PFSK-1 (cell line): ENCODE results near the gene PWWP2B.

Source experiments
- FOXP2 ChIP-seq: optimal IDR thresholded peaks from 2 replicates; pipeline ENCODE3; 2011; ENCODE audit warnings: borderline replicate concordance, control low read depth, inconsistent platforms; ENCODE audit not compliant: insufficient read depth; ENCODE audit errors: extremely low read length, extremely low read depth
- POLR2AphosphoS5 ChIP-seq: IDR thresholded peaks from 2 replicates; pipeline ENCODE4 v1.6.1; 2012; ENCODE audit warnings: low read depth, mild to moderate bottlenecking, control low read depth, low read length, moderate library complexity
- SIN3A ChIP-seq: IDR thresholded peaks from 2 replicates; pipeline ENCODE4 v1.6.1; 2012; ENCODE audit warnings: mild to moderate bottlenecking, low read length, moderate library complexity, borderline replicate concordance; ENCODE audit not compliant: insufficient read depth
- TAF1 ChIP-seq: IDR thresholded peaks from 2 replicates; pipeline ENCODE4 v1.6.1; 2012; ENCODE audit warnings: low read length, control low read depth, borderline replicate concordance; ENCODE audit not compliant: insufficient read depth
- TF ChIP-seq, protein P1 (sequence below), 2 experiments: IDR thresholded peaks; 2 replicates each; pipeline versions ENCODE4 v1.6.1 to v1.8.0; 2011 to 2012; ENCODE audit warnings: low read depth in 2 of 2, low read length in 2 of 2, control low read depth in 1 of 2, inconsistent platforms in 1 of 2, mild to moderate bottlenecking in 1 of 2, moderate library complexity in 1 of 2; ENCODE audit not compliant: insufficient read depth in 1 of 2

The PWWP2B gene

DNA sequence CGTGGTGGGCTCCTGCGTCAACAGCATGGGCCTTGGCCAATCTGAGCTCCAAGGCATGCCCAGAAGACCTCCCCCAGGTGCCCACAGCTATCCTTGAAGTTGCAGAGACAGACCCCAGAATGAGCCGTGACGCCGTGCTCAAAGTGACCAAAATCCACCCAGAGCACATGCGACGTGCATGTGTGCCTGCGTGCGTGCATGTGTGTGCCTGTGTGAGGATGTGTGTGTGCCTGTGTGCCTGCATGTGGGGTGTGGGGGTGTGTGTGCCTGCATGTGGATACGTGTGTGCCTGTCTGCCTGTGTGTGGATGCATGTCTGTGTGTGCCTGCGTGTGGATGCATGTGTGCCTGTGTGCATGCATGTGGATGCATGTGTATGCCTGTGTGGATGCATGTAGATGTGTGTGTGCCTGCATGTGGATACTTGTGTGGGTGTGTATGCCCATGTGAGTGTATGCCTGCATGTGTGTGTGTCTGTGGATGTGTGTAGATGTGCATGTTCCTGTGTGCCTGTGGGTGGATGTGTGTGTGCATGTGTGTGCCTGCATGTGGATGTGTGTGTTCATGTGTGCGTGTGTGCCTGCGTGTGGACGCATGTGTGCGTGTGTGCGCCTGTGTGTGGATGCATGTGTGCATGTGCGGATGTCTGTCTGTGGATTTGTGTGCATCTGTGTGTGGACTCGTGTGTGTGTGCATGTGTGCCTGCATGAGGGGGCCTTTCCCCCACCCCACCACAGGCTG is 42.6 kb downstream of the PWWP2B start:
- TF ChIP-seq TAF1 (no peak), SIN3A (no peak), FOXP2 (no peak), POLR2AphosphoS5 (no peak)
- TF ChIP-seq, protein P1, sequence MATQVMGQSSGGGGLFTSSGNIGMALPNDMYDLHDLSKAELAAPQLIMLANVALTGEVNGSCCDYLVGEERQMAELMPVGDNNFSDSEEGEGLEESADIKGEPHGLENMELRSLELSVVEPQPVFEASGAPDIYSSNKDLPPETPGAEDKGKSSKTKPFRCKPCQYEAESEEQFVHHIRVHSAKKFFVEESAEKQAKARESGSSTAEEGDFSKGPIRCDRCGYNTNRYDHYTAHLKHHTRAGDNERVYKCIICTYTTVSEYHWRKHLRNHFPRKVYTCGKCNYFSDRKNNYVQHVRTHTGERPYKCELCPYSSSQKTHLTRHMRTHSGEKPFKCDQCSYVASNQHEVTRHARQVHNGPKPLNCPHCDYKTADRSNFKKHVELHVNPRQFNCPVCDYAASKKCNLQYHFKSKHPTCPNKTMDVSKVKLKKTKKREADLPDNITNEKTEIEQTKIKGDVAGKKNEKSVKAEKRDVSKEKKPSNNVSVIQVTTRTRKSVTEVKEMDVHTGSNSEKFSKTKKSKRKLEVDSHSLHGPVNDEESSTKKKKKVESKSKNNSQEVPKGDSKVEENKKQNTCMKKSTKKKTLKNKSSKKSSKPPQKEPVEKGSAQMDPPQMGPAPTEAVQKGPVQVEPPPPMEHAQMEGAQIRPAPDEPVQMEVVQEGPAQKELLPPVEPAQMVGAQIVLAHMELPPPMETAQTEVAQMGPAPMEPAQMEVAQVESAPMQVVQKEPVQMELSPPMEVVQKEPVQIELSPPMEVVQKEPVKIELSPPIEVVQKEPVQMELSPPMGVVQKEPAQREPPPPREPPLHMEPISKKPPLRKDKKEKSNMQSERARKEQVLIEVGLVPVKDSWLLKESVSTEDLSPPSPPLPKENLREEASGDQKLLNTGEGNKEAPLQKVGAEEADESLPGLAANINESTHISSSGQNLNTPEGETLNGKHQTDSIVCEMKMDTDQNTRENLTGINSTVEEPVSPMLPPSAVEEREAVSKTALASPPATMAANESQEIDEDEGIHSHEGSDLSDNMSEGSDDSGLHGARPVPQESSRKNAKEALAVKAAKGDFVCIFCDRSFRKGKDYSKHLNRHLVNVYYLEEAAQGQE (IDR thresholded peaks at IDR 0.05; ENCODE audit: insufficient read depth in 1 of 2, low read depth in 2 of 2, low read length in 2 of 2) = no peak

- TF ChIP-seq TAF1 = no peak
- no peak for TF ChIP-seq FOXP2
- no peak for TF ChIP-seq POLR2AphosphoS5
Measured at GRCh38 chr10:132440791-132441565, 44.0 kb downstream of the PWWP2B start.

DNA sequence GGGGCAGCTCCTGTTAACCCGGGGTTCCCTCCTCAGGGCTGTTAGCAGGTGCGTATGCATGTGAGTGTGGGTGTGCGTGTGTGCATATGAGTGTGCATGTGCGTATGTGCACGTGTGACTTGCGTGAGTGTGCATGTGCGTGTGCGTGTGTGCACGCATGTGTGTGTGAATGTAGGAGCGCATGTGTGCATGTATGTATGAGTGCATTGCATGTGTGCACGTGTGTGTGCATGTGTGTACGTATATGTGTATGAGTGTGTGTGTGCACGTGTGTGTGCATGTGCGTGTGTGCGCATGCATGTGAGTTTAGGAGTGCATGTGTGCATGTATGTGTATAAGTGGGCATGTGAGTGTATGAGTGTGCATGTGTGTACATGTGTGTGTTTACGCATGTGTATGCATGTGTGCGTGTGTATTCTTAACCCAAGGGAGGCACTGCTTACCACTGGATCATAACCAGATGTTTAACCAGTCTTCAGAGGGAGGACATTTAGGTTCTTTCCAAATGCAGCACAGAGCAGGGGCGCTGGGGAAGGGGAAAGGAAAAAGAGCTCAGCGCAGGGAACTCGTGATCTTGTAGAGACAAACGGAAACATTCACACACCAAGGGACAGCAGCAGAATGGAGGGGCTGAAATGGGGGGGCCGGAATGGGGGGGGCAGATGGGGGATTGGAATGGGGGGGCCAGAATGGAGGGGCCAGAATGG is 45.0 kb downstream of the PWWP2B start:
- TF ChIP-seq SIN3A = no peak

- TF ChIP-seq SIN3A = no peak
- no peak for TF ChIP-seq FOXP2
- TF ChIP-seq, protein P1 (IDR thresholded peaks at IDR 0.05; ENCODE audit: insufficient read depth in 1 of 2, low read depth in 2 of 2, low read length in 2 of 2) = no peak
- TF ChIP-seq POLR2AphosphoS5 = no peak
- no peak for TF ChIP-seq TAF1
Measured at GRCh38 chr10:132442636-132443035, 45.6 kb downstream of the PWWP2B start.

DNA sequence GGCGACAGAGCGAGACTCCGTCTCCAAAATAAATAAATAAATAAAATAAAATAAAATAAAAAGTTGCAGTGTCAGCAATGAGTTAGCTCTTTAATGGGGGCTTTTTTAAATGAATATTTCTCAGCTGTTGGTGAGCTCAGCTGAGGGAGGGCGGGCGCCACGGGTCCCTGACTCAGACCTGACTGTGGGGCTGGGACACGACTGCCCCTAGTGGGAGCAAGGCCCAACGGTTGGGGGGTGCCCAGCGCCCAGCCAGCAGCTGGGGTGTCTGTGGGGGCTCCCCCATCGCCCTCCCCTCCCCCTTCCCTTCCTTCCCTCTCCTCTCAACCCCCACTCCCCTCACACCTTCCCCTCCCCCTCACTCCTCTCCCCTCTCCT is 46.6 kb downstream of the PWWP2B start:
- TF ChIP-seq, protein P1 (IDR thresholded peaks at IDR 0.05; ENCODE audit: insufficient read depth in 1 of 2, low read depth in 2 of 2, low read length in 2 of 2) = no peak
- TF ChIP-seq SIN3A = no peak
- TF ChIP-seq FOXP2 = no peak
- no peak for TF ChIP-seq POLR2AphosphoS5
- TF ChIP-seq TAF1 = no peak
